Epithelial cell of esophagus (primary cell): ENCODE measurements around the gene TPRG1.

ENCODE experiments used
- DNase-seq: peaks from one replicate; pipeline ENCODE4 v3.0.0; 2010; ENCODE audit warnings: low read depth
- H3K4me3 ChIP-seq: 2 replicates; pipeline ENCODE4 v1.5.1; 2011; ENCODE audit warnings: mild to moderate bottlenecking, low read length, control low read depth
- TF ChIP-seq, protein P1 (sequence below): IDR thresholded peaks from 2 replicates; pipeline ENCODE4 v1.5.1; 2011; ENCODE audit warnings: low read depth, mild to moderate bottlenecking, low read length, control low read depth, inconsistent platforms; ENCODE audit not compliant: insufficient read depth; ENCODE audit errors: missing control alignments

The TPRG1 gene

DNA sequence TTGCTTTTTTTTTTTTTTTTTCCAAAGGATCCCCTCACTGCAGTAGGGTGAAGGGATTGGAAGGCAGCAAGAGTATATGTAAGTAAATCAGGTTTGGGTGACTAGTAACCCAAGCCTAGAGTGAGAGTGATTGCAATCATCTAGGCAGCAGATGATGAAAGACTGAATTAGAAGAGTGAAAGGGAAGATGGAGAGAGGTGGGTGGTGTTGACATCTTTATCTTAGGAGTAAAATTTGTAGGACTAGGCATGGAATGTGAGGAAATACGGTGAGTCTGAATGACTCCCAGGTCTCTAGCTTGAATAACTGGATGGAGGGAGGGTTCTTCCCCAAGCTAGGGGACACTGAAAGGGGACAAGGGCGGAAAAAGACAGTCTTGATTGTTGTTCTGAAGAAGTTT, 63.4 kb downstream of the TPRG1 start:
- TF ChIP-seq, protein P1, sequence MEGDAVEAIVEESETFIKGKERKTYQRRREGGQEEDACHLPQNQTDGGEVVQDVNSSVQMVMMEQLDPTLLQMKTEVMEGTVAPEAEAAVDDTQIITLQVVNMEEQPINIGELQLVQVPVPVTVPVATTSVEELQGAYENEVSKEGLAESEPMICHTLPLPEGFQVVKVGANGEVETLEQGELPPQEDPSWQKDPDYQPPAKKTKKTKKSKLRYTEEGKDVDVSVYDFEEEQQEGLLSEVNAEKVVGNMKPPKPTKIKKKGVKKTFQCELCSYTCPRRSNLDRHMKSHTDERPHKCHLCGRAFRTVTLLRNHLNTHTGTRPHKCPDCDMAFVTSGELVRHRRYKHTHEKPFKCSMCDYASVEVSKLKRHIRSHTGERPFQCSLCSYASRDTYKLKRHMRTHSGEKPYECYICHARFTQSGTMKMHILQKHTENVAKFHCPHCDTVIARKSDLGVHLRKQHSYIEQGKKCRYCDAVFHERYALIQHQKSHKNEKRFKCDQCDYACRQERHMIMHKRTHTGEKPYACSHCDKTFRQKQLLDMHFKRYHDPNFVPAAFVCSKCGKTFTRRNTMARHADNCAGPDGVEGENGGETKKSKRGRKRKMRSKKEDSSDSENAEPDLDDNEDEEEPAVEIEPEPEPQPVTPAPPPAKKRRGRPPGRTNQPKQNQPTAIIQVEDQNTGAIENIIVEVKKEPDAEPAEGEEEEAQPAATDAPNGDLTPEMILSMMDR: no peak
- DNase-seq: no peak
- H3K4me3 ChIP-seq: no peak overlapping the region

DNA sequence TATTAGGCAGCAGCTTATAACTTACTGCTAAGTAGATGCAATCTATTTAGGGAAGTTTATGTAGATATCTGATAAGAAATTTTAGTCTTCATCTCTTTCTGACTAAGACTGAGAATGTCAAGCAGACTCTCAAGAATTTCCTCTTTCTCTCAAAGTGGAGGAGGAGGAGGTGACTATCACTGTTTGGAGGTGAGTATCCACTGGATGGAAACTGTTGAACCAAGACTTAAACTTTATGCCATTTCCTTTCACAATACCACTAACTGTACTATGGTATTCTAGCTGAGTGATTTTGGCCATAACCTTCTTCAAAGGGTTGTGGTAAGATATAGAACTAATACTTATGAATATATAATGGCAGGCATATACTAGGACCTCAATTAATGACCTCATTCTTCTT, 64.6 kb downstream of the TPRG1 start:
- H3K4me3 ChIP-seq: no peak overlapping the region
- TF ChIP-seq, protein P1: no peak
- DNase-seq: no peak

DNA sequence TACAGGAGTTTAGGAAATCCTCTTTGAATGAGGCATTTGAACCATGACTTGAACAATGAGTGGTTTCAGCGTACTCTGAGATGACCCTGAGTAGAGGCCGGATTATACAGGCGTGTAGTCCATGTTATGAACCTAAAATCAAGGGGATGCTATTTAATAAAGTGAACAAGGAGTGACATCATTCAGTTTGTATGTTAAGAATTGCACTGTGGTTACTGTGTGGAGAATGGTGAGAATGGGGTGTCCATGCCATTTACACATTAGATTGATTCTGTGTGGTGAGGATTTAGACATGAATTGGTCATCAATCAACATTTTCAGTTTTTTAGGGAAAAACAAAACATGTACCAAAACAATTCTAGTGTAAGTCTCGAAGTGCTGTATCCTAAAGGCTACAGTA, 65.8 kb downstream of the TPRG1 start:
- TF ChIP-seq, protein P1: no peak
- DNase-seq: no peak
- no peak overlapping the region for H3K4me3 ChIP-seq

DNA sequence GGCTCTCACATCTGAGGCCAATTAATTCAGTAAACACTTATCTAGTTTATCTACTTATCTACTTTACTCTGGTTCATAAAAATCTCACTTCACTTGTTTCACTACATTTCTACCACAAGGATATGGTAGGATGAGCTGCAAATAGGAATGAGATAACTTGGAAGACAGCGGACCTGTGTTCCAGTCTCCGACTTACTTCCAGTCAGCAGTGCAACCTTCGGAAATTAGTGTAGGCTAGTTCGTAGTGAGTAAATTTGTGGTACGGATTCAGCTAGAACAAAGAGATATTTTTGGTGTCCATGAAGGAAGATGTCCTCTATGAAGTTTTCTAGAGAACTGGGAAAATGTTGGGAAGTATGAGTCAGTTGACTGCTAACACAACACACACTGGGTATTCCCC, 66.3 kb downstream of the TPRG1 start:
- no peak overlapping the region for H3K4me3 ChIP-seq
- DNase-seq: no peak
- TF ChIP-seq, protein P1: no peak

DNA sequence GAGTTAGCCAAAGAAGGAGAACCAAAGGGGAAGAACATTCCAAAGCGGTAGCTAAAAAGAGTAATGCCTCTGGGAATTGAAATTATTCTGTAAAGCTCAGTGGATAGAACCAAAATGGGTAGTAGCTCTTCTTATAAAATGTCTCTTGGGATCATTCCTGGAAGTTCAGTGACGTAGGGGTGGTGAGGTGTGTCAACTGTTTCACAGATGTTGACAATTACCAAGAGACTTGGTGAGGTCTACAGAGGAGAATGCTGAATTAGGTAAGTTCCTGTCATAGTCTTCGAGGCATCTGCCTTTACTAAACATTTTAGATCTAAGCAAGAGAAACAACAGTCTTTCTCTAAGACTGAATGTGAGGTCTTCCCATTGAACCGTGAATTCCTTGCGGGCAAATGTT, 67.8 kb downstream of the TPRG1 start:
- H3K4me3 ChIP-seq: no peak overlapping the region
- no peak for DNase-seq
- TF ChIP-seq, protein P1: no peak

DNA sequence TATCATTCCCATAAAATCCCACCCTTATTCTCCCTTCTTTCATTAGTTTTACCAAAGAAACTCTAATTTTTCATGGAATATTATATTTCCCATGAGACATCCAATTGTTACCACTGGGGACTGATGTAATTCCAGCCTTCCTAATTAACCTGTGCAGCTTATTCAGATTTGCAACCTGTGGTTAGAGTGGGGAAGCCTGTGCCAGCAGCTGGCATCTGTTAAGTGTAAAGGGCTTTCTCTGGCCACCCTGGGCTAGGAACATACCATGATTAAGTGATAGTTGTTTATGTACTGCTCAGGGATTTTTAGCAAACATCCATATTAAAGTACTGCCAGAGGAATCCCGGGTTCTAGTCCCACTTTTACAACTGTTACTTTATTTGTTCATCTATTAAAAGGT, 78.2 kb downstream of the TPRG1 start:
- DNase-seq: no peak
- no peak overlapping the region for H3K4me3 ChIP-seq
- TF ChIP-seq, protein P1: no peak

DNA sequence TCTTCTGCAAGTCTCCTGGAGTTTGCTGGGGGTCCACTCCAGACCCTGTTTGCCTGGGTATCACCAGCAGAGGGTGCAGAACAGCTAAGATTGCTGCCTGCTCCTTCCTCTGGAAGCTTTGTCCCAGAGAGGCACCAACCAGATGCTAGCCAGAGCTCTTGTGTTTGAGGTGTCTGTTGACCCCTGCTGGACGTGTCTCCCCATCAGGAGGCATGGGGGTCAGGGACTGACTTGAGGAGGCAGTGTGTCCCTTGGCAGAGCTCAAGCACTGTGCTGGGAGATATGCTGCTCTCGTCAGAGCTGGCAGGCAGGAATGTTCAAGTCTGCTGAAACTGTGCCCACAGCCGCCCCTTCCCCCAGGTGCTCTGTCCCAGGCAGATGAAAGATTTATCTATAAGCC, 86.5 kb downstream of the TPRG1 start:
- DNase-seq: no peak
- no peak overlapping the region for H3K4me3 ChIP-seq
- TF ChIP-seq, protein P1: no peak
